ENCODE measurements around the gene FAM47E. TPM values are rescaled to one million over a fixed set of nuclear protein-coding genes. Genes with fewer than 3 reads are reported as not detected.
A peak's percentile ranks its signal among the peaks of the same experiment; 100 is the strongest.

The FAM47E gene
- total RNA-seq, 3 donors from 2014 or later (not counting 1 experiment from before 2014, with no cell fraction given) = 0.21 to 0.85 TPM; not detected in 1

DNA sequence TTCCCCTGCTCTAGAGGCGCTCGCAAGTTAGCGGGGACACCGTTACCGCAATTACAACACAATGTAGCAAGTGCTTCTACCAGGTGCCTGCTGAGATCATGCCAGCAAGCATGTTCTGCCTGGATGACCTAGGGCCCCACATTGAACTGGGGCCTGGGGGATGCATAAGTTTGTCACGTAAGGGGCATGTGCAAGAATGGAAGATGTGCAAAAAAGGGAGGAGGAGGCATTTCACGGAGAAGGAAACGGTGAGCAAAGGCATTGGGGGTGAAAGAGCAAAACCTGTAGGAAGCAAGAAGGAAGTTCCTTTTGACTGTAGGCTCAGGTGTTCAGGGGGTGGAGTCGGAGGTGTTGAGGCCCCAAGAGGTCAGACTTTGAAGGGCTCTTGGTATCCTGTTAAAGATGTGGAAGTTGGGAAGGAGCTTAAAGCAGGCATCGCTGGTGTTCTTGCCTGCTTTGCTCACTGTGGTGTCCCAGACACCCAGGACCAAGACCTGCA is 37.3 kb upstream of the FAM47E start:
- no peaks in the 10 kb centered on the region for H3K36me3 ChIP-seq (ENCODE audit: control insufficient read depth, insufficient read depth, low read length)
- H3K27me3 ChIP-seq (ENCODE audit: control insufficient read depth, insufficient read depth, low read length) = no peaks in the 10 kb centered on the region
- Mint-ChIP-seq H3K27me3 (ENCODE audit: low read depth in 2 of 2) (peaks cover 3 to 6% of the 10 kb centered on the region in 2 donors), H3K9me3 (no peaks in the 10 kb centered on the region), H3K4me1 (peaks cover 41 to 44% of the 10 kb centered on the region in 2 donors), H3K36me3 (no peaks in the 10 kb centered on the region), H3K4me3 (peak overlapping the region; percentile 99), H3K27ac (peak overlapping the region; percentile 92 to 97)
- peaks cover 28% of the 10 kb centered on the region for H3K4me1 ChIP-seq (ENCODE audit: control insufficient read depth, insufficient read depth, low read length)
- 8% methylated on average over 10 of the region's 10 CpGs for WGBS (ENCODE audit: insufficient coverage)
- peak overlapping the region; percentile 75 for H3K27ac ChIP-seq (ENCODE audit: low read length)
- no peaks in the 10 kb centered on the region for H3K9me3 ChIP-seq (ENCODE audit: control insufficient read depth, insufficient read depth, low read length)
- ATAC-seq (no peak), DNase-seq (no peak)
- H3K4me3 ChIP-seq (ENCODE audit: low read length) = peak overlapping the region; percentile 67
- intact Hi-C loops (cut with micrococcal nuclease) = loop anchor here (5.0 kb wide), 2 partner anchors 38 to 67 kb away; partner anchors contain the start of genes FAM47E and NUP54
- TF ChIP-seq, protein P1, sequence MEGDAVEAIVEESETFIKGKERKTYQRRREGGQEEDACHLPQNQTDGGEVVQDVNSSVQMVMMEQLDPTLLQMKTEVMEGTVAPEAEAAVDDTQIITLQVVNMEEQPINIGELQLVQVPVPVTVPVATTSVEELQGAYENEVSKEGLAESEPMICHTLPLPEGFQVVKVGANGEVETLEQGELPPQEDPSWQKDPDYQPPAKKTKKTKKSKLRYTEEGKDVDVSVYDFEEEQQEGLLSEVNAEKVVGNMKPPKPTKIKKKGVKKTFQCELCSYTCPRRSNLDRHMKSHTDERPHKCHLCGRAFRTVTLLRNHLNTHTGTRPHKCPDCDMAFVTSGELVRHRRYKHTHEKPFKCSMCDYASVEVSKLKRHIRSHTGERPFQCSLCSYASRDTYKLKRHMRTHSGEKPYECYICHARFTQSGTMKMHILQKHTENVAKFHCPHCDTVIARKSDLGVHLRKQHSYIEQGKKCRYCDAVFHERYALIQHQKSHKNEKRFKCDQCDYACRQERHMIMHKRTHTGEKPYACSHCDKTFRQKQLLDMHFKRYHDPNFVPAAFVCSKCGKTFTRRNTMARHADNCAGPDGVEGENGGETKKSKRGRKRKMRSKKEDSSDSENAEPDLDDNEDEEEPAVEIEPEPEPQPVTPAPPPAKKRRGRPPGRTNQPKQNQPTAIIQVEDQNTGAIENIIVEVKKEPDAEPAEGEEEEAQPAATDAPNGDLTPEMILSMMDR (IDR thresholded peaks at IDR 0.05) = no peak

DNA sequence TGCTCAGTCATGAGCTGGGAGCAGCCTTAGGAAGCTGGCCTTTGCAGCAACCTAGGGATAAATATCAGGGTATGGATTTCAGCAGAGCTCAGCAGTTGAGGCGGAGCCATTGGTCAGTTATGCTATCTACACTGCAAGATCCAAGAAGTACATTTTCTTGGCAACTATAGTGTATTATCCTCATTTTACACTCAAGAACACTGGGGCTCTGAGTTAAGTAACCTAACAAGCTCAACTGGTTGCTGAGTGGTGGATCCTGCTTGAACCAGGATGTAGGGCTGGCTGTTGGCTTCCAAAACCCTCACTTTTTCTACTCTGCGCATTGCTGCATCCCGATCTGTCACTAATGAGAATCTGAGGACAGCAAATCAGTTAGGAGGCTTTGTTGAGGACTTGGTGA is 36.4 kb upstream of the FAM47E start:
- WGBS (ENCODE audit: insufficient coverage) = 96% methylated on average over 3 of the region's 3 CpGs
- H3K27ac ChIP-seq (ENCODE audit: low read length) = no peak overlapping the region
- no peak for DNase-seq
- Mint-ChIP-seq H3K27ac (peak overlapping the region; percentile 92 to 97), H3K4me1 (peaks cover 42 to 44% of the 10 kb centered on the region in 2 donors), H3K4me3 (peak overlapping the region; percentile 43), H3K27me3 (ENCODE audit: low read depth in 2 of 2) (peaks cover 3 to 6% of the 10 kb centered on the region in 2 donors), H3K9me3 (no peaks in the 10 kb centered on the region), H3K36me3 (no peaks in the 10 kb centered on the region)
- H3K9me3 ChIP-seq (ENCODE audit: control insufficient read depth, insufficient read depth, low read length) = no peaks in the 10 kb centered on the region
- no peak for ATAC-seq
- intact Hi-C loops (cut with micrococcal nuclease) = no loop called here
- H3K36me3 ChIP-seq (ENCODE audit: control insufficient read depth, insufficient read depth, low read length) = no peaks in the 10 kb centered on the region
- H3K4me3 ChIP-seq (ENCODE audit: low read length) = no peak overlapping the region
- H3K4me1 ChIP-seq (ENCODE audit: control insufficient read depth, insufficient read depth, low read length) = peaks cover 23% of the 10 kb centered on the region
- H3K27me3 ChIP-seq (ENCODE audit: control insufficient read depth, insufficient read depth, low read length) = no peaks in the 10 kb centered on the region
- TF ChIP-seq, protein P1 (IDR thresholded peaks at IDR 0.05) = no peak

DNA sequence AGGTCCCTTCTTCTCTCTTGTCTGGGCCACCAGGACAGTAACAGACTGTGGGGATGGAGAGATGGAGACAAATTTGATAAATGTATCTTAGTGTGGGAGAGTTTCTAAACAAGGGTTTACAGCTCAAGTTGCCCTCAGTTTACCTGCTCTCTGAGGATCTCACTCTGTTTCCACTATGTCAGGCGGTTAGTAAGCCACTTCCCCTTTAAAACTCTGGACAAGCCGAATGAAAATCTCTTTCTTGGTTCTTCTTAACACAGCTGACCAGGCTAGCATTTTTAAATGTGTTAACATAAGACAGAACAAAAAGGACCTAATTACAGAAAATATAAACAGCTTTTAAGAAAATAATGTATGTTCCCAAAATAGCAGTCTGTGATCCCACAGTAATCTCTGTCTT is 35.0 kb upstream of the FAM47E start:
- H3K9me3 ChIP-seq (ENCODE audit: control insufficient read depth, insufficient read depth, low read length) = no peaks in the 10 kb centered on the region
- H3K36me3 Mint-ChIP-seq = no peaks in the 10 kb centered on the region
- H3K4me1 Mint-ChIP-seq = peaks cover 28 to 33% of the 10 kb centered on the region in 2 donors
- peaks cover 23% of the 10 kb centered on the region for H3K4me1 ChIP-seq (ENCODE audit: control insufficient read depth, insufficient read depth, low read length)
- H3K27ac ChIP-seq (ENCODE audit: low read length) = no peak overlapping the region
- peaks cover 3 to 6% of the 10 kb centered on the region in 2 donors for H3K27me3 Mint-ChIP-seq (ENCODE audit: low read depth in 2 of 2)
- H3K36me3 ChIP-seq (ENCODE audit: control insufficient read depth, insufficient read depth, low read length) = no peaks in the 10 kb centered on the region
- no peak for DNase-seq
- no peaks in the 10 kb centered on the region for H3K27me3 ChIP-seq (ENCODE audit: control insufficient read depth, insufficient read depth, low read length)
- TF ChIP-seq, protein P1 (IDR thresholded peaks at IDR 0.05) = no peak
- no peak overlapping the region for H3K4me3 ChIP-seq (ENCODE audit: low read length)
- ATAC-seq = no peak
- intact Hi-C loops (cut with micrococcal nuclease) = no loop called here
- peak overlapping the region in 1 of 2 donors; percentile 11 for H3K27ac Mint-ChIP-seq
- H3K4me3 Mint-ChIP-seq = peak overlapping the region; percentile 9
- no peaks in the 10 kb centered on the region for H3K9me3 Mint-ChIP-seq
- WGBS (ENCODE audit: insufficient coverage) = 72% methylated on average over 2 of the region's 2 CpGs

Data from natural killer cell (primary cell).